ENCODE data around the gene TRERF1. TPM values are rescaled to one million over a fixed set of nuclear protein-coding genes. Genes with fewer than 3 reads are reported as not detected.
A peak's percentile ranks its signal among the peaks of the same experiment; 100 is the strongest.

The TRERF1 gene
- total and polyA plus RNA-seq, 2 of the 8 experiments (the other 6 are each of a cell fraction or from before 2014, with no cell fraction given) = 10.8 to 21.5 TPM

DNA sequence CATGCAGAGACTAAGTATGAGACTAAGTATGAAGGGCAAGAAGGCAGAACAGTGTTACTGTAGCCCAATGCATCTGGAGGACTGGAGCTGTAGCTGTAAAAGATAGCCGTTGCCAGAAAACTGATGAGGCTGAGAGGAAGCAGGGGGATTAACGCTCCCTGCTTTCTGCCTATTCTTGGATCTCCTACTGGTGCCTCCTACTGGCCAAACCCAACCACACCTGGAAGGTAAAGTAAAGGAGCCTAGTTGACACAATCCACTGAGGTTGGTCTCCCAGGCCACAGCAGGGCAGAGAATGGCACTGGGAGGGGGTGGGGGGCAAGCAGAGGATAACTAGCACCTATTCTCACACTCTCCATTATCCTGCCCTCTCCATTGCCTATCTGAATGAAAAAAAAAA lies 129.1 kb downstream of the TRERF1 start:
- no peaks in the 10 kb centered on the region for H3K9me3 ChIP-seq (ENCODE audit: insufficient read depth in 2 of 2, low read depth in 1 of 2, low read length in 1 of 2)
- H3K23me2 ChIP-seq (ENCODE audit: low read depth, low read length) = no peaks in the 10 kb centered on the region
- no peak overlapping the region for H3K4ac ChIP-seq (replicated peaks; ENCODE audit: insufficient read length, low read depth, low read length)
- no peak overlapping the region for H3K23ac ChIP-seq (ENCODE audit: insufficient read length)
- no peak overlapping the region for H3K27ac ChIP-seq (ENCODE audit: low read depth, low read length)
- H3K27me3 ChIP-seq (replicated peaks in 1 of 4; ENCODE audit: control insufficient read depth in 3 of 4, extremely low read depth in 1 of 4, insufficient read depth in 3 of 4, low read length in 3 of 4) = no peaks in the 10 kb centered on the region
- no peak overlapping the region for H4K91ac ChIP-seq (replicated peaks; ENCODE audit: insufficient read length, low read length)
- no peak overlapping the region for H2BK12ac ChIP-seq (ENCODE audit: low read depth, low read length)
- H3K79me1 ChIP-seq (ENCODE audit: low read depth, low read length) = peaks cover 6% of the 10 kb centered on the region
- H3K4me2 ChIP-seq (ENCODE audit: insufficient read depth in 1 of 2, low read depth in 2 of 2, low read length in 2 of 2) = no peak overlapping the region
- H4K8ac ChIP-seq (ENCODE audit: extremely low read depth, insufficient read depth, low read length) = no peak overlapping the region
- no peak overlapping the region for H3K14ac ChIP-seq (ENCODE audit: insufficient read length)
- DNase-seq (ENCODE audit: low read depth in 1 of 2, low spot score in 2 of 2) = peak; percentile 13 to 70
- peaks cover 0 to 71% of the 10 kb centered on the region in 2 experiments; a peak in 2 of 4 replicates for H3K79me2 ChIP-seq (ENCODE audit: control insufficient read depth in 1 of 2, insufficient read depth in 2 of 2, low read length in 2 of 2)
- no peak overlapping the region for H2AK5ac ChIP-seq (ENCODE audit: low read depth, low read length)
- ChIA-PET CTCF (ENCODE audit: partially characterized antibody) (interaction anchor here (0.7 to 3.4 kb wide), 14 partner anchors 10 to 656 kb away, joined by 3 to 25 read pairs (median 3); no protein-coding TSS in a partner anchor), POLR2A (ENCODE audit: partially characterized antibody) (no interaction called here)
- no peak overlapping the region for H2AFZ ChIP-seq (ENCODE audit: low read length)
- no peak overlapping the region for H2BK20ac ChIP-seq (ENCODE audit: low read length)
- H2BK120ac ChIP-seq (replicated peaks; ENCODE audit: low read depth, low read length) = no peak overlapping the region
- no peaks in the 10 kb centered on the region; a peak in 1 of 8 replicates for H3K36me3 ChIP-seq (ENCODE audit: control insufficient read depth in 2 of 4, insufficient read depth in 4 of 4, low read length in 3 of 4)
- no peak overlapping the region for H2BK5ac ChIP-seq (ENCODE audit: low read depth, low read length)
- no peaks in the 10 kb centered on the region for H3K4me1 ChIP-seq (replicated peaks in 1 of 4; ENCODE audit: control insufficient read depth in 3 of 4, insufficient read depth in 4 of 4, low read length in 3 of 4)
- no peak overlapping the region for H3K56ac ChIP-seq (replicated peaks; ENCODE audit: insufficient read length, low read depth, low read length)
- H3K9ac ChIP-seq (replicated peaks in 1 of 4; ENCODE audit: extremely low read depth in 1 of 4, low read depth in 3 of 4, low read length in 3 of 4) = no peak overlapping the region
- H3K18ac ChIP-seq (ENCODE audit: extremely low read depth, low read length) = no peak overlapping the region
- H2BK15ac ChIP-seq (ENCODE audit: low read length) = no peak overlapping the region
- H4K20me1 ChIP-seq (replicated peaks in 1 of 2; ENCODE audit: control insufficient read depth in 1 of 2, insufficient read depth in 2 of 2, low read length in 2 of 2) = peaks cover 3 to 6% of the 10 kb centered on the region in 2 experiments
- no peak overlapping the region for H4K5ac ChIP-seq (ENCODE audit: insufficient read length, low read depth, low read length)
- FAIRE-seq = peak; percentile 90
- 69% methylated on average over 2 of the region's 2 CpGs; no CpG with 5 or more reads in 1 of the 2 experiments for WGBS, 2 experiments (ENCODE audit: extremely low coverage in 1 of 2, insufficient coverage in 1 of 2, insufficient read length in 1 of 2, insufficient replicate concordance in 2 of 2, low coverage in 1 of 2, low lambda C conversion rate in 2 of 2, missing lambda C conversion rate in 1 of 2)
- H3K4me3 ChIP-seq (ENCODE audit: extremely low read depth in 1 of 4, insufficient read depth in 2 of 4, low read depth in 3 of 4, low read length in 4 of 4) = no peak overlapping the region
- TF ChIP-seq, protein P1, sequence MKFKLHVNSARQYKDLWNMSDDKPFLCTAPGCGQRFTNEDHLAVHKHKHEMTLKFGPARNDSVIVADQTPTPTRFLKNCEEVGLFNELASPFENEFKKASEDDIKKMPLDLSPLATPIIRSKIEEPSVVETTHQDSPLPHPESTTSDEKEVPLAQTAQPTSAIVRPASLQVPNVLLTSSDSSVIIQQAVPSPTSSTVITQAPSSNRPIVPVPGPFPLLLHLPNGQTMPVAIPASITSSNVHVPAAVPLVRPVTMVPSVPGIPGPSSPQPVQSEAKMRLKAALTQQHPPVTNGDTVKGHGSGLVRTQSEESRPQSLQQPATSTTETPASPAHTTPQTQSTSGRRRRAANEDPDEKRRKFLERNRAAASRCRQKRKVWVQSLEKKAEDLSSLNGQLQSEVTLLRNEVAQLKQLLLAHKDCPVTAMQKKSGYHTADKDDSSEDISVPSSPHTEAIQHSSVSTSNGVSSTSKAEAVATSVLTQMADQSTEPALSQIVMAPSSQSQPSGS (IDR thresholded peaks at IDR 0.05; ENCODE audit: low read length) = no peak
- TF ChIP-seq RAD21 (IDR thresholded peaks at IDR 0.05 in 1 of 2, conservative IDR thresholded peaks at IDR 0.05 in 1 of 2; ENCODE audit: low read depth in 2 of 2, low read length in 2 of 2) (peak; percentile 58 to 70), JUND (IDR thresholded peaks at IDR 0.05; ENCODE audit: low read length) (0 out of 2 replicates have a peak, but pooled peaks have one; percentile 10), POU5F1 (IDR thresholded peaks at IDR 0.05; ENCODE audit: low read depth, low read length) (no peak), SP2 (IDR thresholded peaks at IDR 0.05; ENCODE audit: low read length) (no peak), CREB1 (IDR thresholded peaks at IDR 0.05) (no peak), POLR2A (IDR thresholded peaks at IDR 0.05; ENCODE audit: control extremely low read depth in 1 of 2, low read depth in 2 of 2, low read length in 2 of 2) (no peak), YY1 (IDR thresholded peaks at IDR 0.05; ENCODE audit: low read depth, low read length) (no peak), SP1 (IDR thresholded peaks at IDR 0.05; ENCODE audit: low read depth, low read length) (no peak), TBP (IDR thresholded peaks at IDR 0.05; ENCODE audit: low read depth, low read length) (no peak)
- TF ChIP-seq, protein P2, sequence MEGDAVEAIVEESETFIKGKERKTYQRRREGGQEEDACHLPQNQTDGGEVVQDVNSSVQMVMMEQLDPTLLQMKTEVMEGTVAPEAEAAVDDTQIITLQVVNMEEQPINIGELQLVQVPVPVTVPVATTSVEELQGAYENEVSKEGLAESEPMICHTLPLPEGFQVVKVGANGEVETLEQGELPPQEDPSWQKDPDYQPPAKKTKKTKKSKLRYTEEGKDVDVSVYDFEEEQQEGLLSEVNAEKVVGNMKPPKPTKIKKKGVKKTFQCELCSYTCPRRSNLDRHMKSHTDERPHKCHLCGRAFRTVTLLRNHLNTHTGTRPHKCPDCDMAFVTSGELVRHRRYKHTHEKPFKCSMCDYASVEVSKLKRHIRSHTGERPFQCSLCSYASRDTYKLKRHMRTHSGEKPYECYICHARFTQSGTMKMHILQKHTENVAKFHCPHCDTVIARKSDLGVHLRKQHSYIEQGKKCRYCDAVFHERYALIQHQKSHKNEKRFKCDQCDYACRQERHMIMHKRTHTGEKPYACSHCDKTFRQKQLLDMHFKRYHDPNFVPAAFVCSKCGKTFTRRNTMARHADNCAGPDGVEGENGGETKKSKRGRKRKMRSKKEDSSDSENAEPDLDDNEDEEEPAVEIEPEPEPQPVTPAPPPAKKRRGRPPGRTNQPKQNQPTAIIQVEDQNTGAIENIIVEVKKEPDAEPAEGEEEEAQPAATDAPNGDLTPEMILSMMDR (IDR thresholded peaks at IDR 0.05; ENCODE audit: control extremely low read depth in 1 of 3, insufficient read depth in 1 of 3, low read depth in 1 of 3, low read length in 3 of 3) = peak; percentile 54 to 89 (median 72)

Measured in H1 (cell line).